Bronchial epithelial cell (primary cell): Measurements from ENCODE around the gene PLXNA4. TPM values are rescaled to one million over a fixed set of nuclear protein-coding genes. Genes with fewer than 3 reads are reported as not detected.

Experiments used
- DNase-seq: peaks from one replicate; pipeline ENCODE4 v3.0.0-alpha.2; 2010; ENCODE audit warnings: low read depth
- FAIRE-seq: peaks from 2 replicates; lab custom pipeline; 2011; peaks lifted over from hg19 to GRCh38; lab: Jason Lieb, UNC
- H3K27me3 ChIP-seq: 2 replicates; pipeline ENCODE4 v1.5.1; 2011; ENCODE audit warnings: low read length; ENCODE audit not compliant: control insufficient read depth, insufficient read depth
- H3K36me3 ChIP-seq: 2 replicates; pipeline ENCODE4 v1.5.1; 2011; ENCODE audit warnings: low read length; ENCODE audit not compliant: control insufficient read depth, insufficient read depth
- H3K4me3 ChIP-seq: 2 replicates; pipeline ENCODE4 v1.5.1; 2011; ENCODE audit warnings: mild to moderate bottlenecking, low read depth, low read length, control low read depth
- CTCF ChIP-seq: IDR thresholded peaks from 2 replicates; pipeline ENCODE4 v1.5.1; 2011; ENCODE audit warnings: mild to moderate bottlenecking, moderate library complexity, low read length, control low read depth, inconsistent platforms; ENCODE audit not compliant: insufficient read depth, severe bottlenecking
- total RNA-seq: library from RNA; depleted of rRNA; stranded (reverse); fragments of >200 nt; gene quantifications from 2 replicates; pipeline ENCODE4 v1.2.1, GENCODE V29; 2014

The PLXNA4 gene
- total RNA-seq, 1 donor from 2014 or later, result under 0.01 TPM

- no peak for FAIRE-seq
- no peaks in the 10 kb centered on the region for H3K27me3 ChIP-seq
Observed at GRCh38 chr7:132272763-132273371, 303.4 kb downstream of the PLXNA4 start.

GRCh38 chr7:132270517-132270916 lies 305.8 kb downstream of the PLXNA4 start:
- no peak for TF ChIP-seq CTCF
- Histone ChIP-seq H3K36me3 (no peaks in the 10 kb centered on the region), H3K4me3 (no peak overlapping the region), H3K27me3 (no peaks in the 10 kb centered on the region)
- no peak for FAIRE-seq
- peak; percentile 5 for DNase-seq

More at GRCh38 chr7:132272763-132273371, 303.4 kb downstream of the PLXNA4 start:
- H3K36me3 ChIP-seq, result no peaks in the 10 kb centered on the region
- no peak for DNase-seq
- no peak overlapping the region for H3K4me3 ChIP-seq
- no peak for TF ChIP-seq CTCF

GRCh38 chr7:132269718-132270117 lies 306.6 kb downstream of the PLXNA4 start:
- no peak for TF ChIP-seq CTCF
- Histone ChIP-seq H3K27me3 (no peaks in the 10 kb centered on the region), H3K36me3 (no peaks in the 10 kb centered on the region), H3K4me3 (no peak overlapping the region)
- FAIRE-seq, result no peak
- DNase-seq, result no peak

GRCh38 chr7:132263151-132263550 lies 313.1 kb downstream of the PLXNA4 start:
- DNase-seq (no peak), FAIRE-seq (no peak)
- no peaks in the 10 kb centered on the region for H3K27me3 ChIP-seq
- H3K36me3 ChIP-seq, result no peaks in the 10 kb centered on the region
- no peak for TF ChIP-seq CTCF
- H3K4me3 ChIP-seq, result no peak overlapping the region

GRCh38 chr7:132262160-132262470 lies 314.2 kb downstream of the PLXNA4 start:
- no peaks in the 10 kb centered on the region for H3K36me3 ChIP-seq
- H3K27me3 ChIP-seq, result no peaks in the 10 kb centered on the region
- FAIRE-seq, result no peak
- no peak for DNase-seq
- no peak overlapping the region for H3K4me3 ChIP-seq
- TF ChIP-seq CTCF, result no peak
